Hypothalamus (tissue), 51 donors: Measurements from ENCODE around the gene HSPA4.
"Not testable (repeated sequence)": the region's sequence is repeated elsewhere in the genome, so short reads cannot be mapped to it uniquely, and the experiment has no call there.

Source experiments
- DNase-seq, 51 donors: peaks; one replicate each; lab custom pipeline; 2025; lab: John Stamatoyannopoulos, UW

HSPA4 gene

GRCh38 chr5:133051542-133052316 is at the start of gene HSPA4:
Gene HSPA4 (plus strand): TSS chr5:133052013. CDS start chr5:133052251, 238 bp downstream.
- peak; percentile 73 to 98 (median 95) for DNase-seq

- DNase-seq, result no peak
These were observed 45.2 kb upstream of the HSPA4 start for GRCh38 chr5:133006653-133007052.

- not testable (repeated sequence) for DNase-seq
These were observed 43.4 kb upstream of the HSPA4 start for GRCh38 chr5:133008455-133008854.

- DNase-seq, result no peak
These were observed 36.3 kb upstream of the HSPA4 start for GRCh38 chr5:133015466-133015865.

- no peak for DNase-seq
These were observed 33.8 kb upstream of the HSPA4 start for GRCh38 chr5:133017964-133018363.

GRCh38 chr5:133019471-133019870 is 32.3 kb upstream of the HSPA4 start:
- not testable (repeated sequence) for DNase-seq

- peak; percentile 39 to 94 (median 84) for DNase-seq
These were observed 25.8 kb upstream of the HSPA4 start, which contains the start of gene ZCCHC10 for GRCh38 chr5:133025804-133026663. Gene ZCCHC10 (minus strand): TSS chr5:133026549. CDS start chr5:133026537, 12 bp downstream.

GRCh38 chr5:133026664-133027153 is 25.1 kb upstream of the HSPA4 start:
- no peak for DNase-seq

- DNase-seq, result no peak
These were observed 22.4 kb upstream of the HSPA4 start for GRCh38 chr5:133029416-133029815.

GRCh38 chr5:133030343-133031005 is 21.3 kb upstream of the HSPA4 start:
- no peak for DNase-seq

GRCh38 chr5:133032852-133033742 is 18.7 kb upstream of the HSPA4 start:
- DNase-seq, result no peak

- no peak for DNase-seq
These were observed 17.7 kb upstream of the HSPA4 start for GRCh38 chr5:133034064-133034463.

GRCh38 chr5:133035224-133035623 is 16.6 kb upstream of the HSPA4 start:
- no peak for DNase-seq

- DNase-seq, result not testable (repeated sequence)
These were observed 15.1 kb upstream of the HSPA4 start for GRCh38 chr5:133036677-133037076.

- DNase-seq, result no peak
These were observed 10.5 kb upstream of the HSPA4 start for GRCh38 chr5:133041157-133041784.

GRCh38 chr5:133041910-133042309 is 9.9 kb upstream of the HSPA4 start:
- no peak for DNase-seq

- DNase-seq, result not testable (repeated sequence)
These were observed 5.3 kb upstream of the HSPA4 start for GRCh38 chr5:133046560-133046959.

GRCh38 chr5:133047404-133047803 is 4.4 kb upstream of the HSPA4 start:
- no peak for DNase-seq

GRCh38 chr5:133048993-133049725 is 2.7 kb upstream of the HSPA4 start:
- DNase-seq, result no peak
